ENCODE data around the gene DIRAS3.

DNA sequence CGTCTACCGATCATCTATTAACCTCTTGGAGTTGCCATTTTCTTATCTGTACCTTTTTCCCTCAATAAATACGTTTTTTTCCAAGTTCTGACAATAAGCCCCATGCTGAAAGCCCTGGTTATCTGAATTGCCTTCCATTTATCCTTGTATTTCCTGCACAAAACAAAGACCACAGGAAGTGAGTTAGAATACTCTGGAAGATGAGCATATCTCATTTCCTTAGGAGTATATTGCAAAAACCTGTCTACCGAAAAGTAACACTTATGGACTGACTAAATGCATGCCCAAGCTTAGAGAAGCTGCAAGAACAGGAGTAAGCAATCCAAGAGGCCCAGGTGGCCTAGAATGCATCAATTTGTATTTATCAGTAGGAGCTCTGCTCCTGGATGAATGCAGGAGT is 39.9 kb downstream of the DIRAS3 start:
- TF ChIP-seq, protein P1, sequence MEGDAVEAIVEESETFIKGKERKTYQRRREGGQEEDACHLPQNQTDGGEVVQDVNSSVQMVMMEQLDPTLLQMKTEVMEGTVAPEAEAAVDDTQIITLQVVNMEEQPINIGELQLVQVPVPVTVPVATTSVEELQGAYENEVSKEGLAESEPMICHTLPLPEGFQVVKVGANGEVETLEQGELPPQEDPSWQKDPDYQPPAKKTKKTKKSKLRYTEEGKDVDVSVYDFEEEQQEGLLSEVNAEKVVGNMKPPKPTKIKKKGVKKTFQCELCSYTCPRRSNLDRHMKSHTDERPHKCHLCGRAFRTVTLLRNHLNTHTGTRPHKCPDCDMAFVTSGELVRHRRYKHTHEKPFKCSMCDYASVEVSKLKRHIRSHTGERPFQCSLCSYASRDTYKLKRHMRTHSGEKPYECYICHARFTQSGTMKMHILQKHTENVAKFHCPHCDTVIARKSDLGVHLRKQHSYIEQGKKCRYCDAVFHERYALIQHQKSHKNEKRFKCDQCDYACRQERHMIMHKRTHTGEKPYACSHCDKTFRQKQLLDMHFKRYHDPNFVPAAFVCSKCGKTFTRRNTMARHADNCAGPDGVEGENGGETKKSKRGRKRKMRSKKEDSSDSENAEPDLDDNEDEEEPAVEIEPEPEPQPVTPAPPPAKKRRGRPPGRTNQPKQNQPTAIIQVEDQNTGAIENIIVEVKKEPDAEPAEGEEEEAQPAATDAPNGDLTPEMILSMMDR (conservative IDR thresholded peaks at IDR 0.05; ENCODE audit: low read length) = no peak
- no peak for TF ChIP-seq EZH2phosphoT487 (IDR thresholded peaks at IDR 0.05; ENCODE audit: borderline replicate concordance, low read depth, low read length)

Data from OCI-LY7 (cell line).